Activated CD4-positive, CD25-positive, alpha-beta regulatory T cell treated with anti-CD3 and anti-CD28 coated beads, Interleukin-2, amount 50 U/mL, for 72 hours (primary cell): ENCODE data around the gene FZR1.

Source experiments
- DNase-seq: peaks from one replicate; pipeline ENCODE4 v3.0.0; 2021

Gene FZR1

GRCh38 chr19:3533033-3533432 lies 26.9 kb downstream of the FZR1 start:
- no peak for DNase-seq

- no peak for DNase-seq
Observed at GRCh38 chr19:3533563-3534216, 27.6 kb downstream of the FZR1 start.

- no peak for DNase-seq
Observed at GRCh38 chr19:3534375-3535234, 28.5 kb downstream of the FZR1 start.

- DNase-seq, result no peak
Observed at GRCh38 chr19:3535235-3535535, 29.1 kb downstream of the FZR1 start.

GRCh38 chr19:3535563-3535965 lies 29.5 kb downstream of the FZR1 start:
- no peak for DNase-seq

GRCh38 chr19:3535981-3536380 lies 29.9 kb downstream of the FZR1 start:
- DNase-seq, result no peak

- no peak for DNase-seq
Observed at GRCh38 chr19:3536429-3537100, 30.5 kb downstream of the FZR1 start.

GRCh38 chr19:3537101-3537437 lies 31.0 kb downstream of the FZR1 start:
- no peak for DNase-seq

- no peak for DNase-seq
Observed at GRCh38 chr19:3537438-3538240, 31.5 kb downstream of the FZR1 start.

GRCh38 chr19:3538258-3538929 lies 32.3 kb downstream of the FZR1 start:
- no peak for DNase-seq

- DNase-seq, result no peak
Observed at GRCh38 chr19:3538965-3539755, 33.0 kb downstream of the FZR1 start, which contains the start of gene TEKTIP1. Gene TEKTIP1 (plus strand): TSS chr19:3539174. CDS start chr19:3539178, 4 bp downstream.

GRCh38 chr19:3539756-3540118 lies 33.6 kb downstream of the FZR1 start:
- no peak for DNase-seq

- no peak for DNase-seq
Observed at GRCh38 chr19:3543150-3544057, 37.3 kb downstream of the FZR1 start.

- DNase-seq, result no peak
Observed at GRCh38 chr19:3544058-3544376, 37.9 kb downstream of the FZR1 start.

- peak; percentile 94 for DNase-seq
Observed at GRCh38 chr19:3544742-3545668, 38.9 kb downstream of the FZR1 start.

- no peak for DNase-seq
Observed at GRCh38 chr19:3545669-3546034, 39.5 kb downstream of the FZR1 start.

GRCh38 chr19:3546119-3546518 lies 40.0 kb downstream of the FZR1 start:
- DNase-seq, result no peak

- no peak for DNase-seq
Observed at GRCh38 chr19:3547301-3547731, 41.2 kb downstream of the FZR1 start.

GRCh38 chr19:3547767-3548282 lies 41.7 kb downstream of the FZR1 start:
- no peak for DNase-seq

- DNase-seq, result no peak
Observed at GRCh38 chr19:3548606-3549005, 42.5 kb downstream of the FZR1 start.
